Purkinje cell (primary cell): ENCODE measurements around the gene TMEM229A. TPM values are rescaled to one million over a fixed set of nuclear protein-coding genes. Genes with fewer than 3 reads are reported as not detected.

Experiments
- polyA plus RNA-seq: library from polyadenylated mRNA; unstranded; fragments of >200 nt; fragmentation: Nextera tagmentation; gene quantifications from 2 replicates; pipeline ENCODE4 v1.2.1, GENCODE V29; 2014

The TMEM229A gene
- polyA plus RNA-seq, result 2.7 and 3.3 TPM in 2 replicates

GRCh38 chr7:124032369-124033094 lies at the start of gene TMEM229A:
Gene TMEM229A, minus strand, starts transcription at chr7:124033067. Its CDS starts 64 bp downstream, at chr7:124033003.

Other genes with a start within 250 kb of the TMEM229A start
- not detected in 2 replicates for gene HYAL4, start 187.9 kb downstream of the TMEM229A start, polyA plus RNA-seq
- not detected in 2 replicates for gene SPAM1, start 107.8 kb downstream of the TMEM229A start, polyA plus RNA-seq